Jurkat, Clone E6-1 (cell line): Measurements from ENCODE around the gene CD209.

Source experiments
- DNase-seq: peaks from one replicate; pipeline ENCODE4 v3.0.0-alpha.2; 2011; ENCODE audit warnings: low read depth, low spot score
- H3K4me3 ChIP-seq: 2 replicates; pipeline ENCODE4 v1.5.1; 2011; ENCODE audit warnings: mild to moderate bottlenecking, low read length, control low read depth, moderate library complexity

The CD209 gene

GRCh38 chr19:7692417-7693088 is 54.8 kb downstream of the CD209 start:
- no peak overlapping the region for H3K4me3 ChIP-seq
- DNase-seq = no peak

- no peak overlapping the region for H3K4me3 ChIP-seq
- no peak for DNase-seq
Observed at GRCh38 chr19:7691497-7691896, 55.8 kb downstream of the CD209 start.

DNA sequence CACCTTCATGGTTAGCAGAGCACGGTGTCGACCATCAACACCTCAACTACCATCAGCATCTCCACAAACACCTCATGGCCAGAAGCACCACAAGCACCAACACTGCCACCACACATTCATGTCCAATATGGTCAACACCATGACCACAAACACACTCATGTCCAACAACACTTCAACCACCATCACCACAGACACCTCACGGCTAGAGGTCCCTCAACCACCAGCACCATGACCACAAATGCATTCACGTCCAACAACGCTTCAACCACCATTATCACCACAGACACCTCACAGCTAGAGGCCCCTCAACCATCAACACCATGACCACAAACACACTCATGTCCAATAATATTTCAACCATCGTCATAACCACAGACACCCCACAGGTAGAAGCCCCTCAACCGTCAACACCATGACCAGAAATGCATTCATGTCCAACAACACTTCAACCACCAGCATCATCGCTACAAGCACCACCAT is 56.5 kb downstream of the CD209 start:
- no peak overlapping the region for H3K4me3 ChIP-seq
- DNase-seq = no peak
